HG03135 (cell line): Measurements from ENCODE around the gene KLHDC4.
"Not testable (repeated sequence)": the region's sequence is repeated elsewhere in the genome, so short reads cannot be mapped to it uniquely, and the experiment has no call there.

Source experiments
- ATAC-seq: cut with Tn5 transposase; IDR thresholded peaks from one replicate; pipeline ENCODE4 v1.9.1; 2021; ENCODE audit warnings: mild to moderate bottlenecking, moderate library complexity; ENCODE audit not compliant: unreplicated experiment

Gene KLHDC4

GRCh38 chr16:87788730-87789436 is 23.1 kb upstream of the KLHDC4 start:
- not testable (repeated sequence) for ATAC-seq

- not testable (repeated sequence) for ATAC-seq
Observed at GRCh38 chr16:87787451-87788091, 21.8 kb upstream of the KLHDC4 start.

- no peak for ATAC-seq
Observed at GRCh38 chr16:87784812-87785211, 19.0 kb upstream of the KLHDC4 start.

GRCh38 chr16:87782033-87782432 is 16.2 kb upstream of the KLHDC4 start:
- no peak for ATAC-seq

GRCh38 chr16:87780385-87780989 is 14.7 kb upstream of the KLHDC4 start:
- no peak for ATAC-seq

- ATAC-seq = peak; percentile 46
Observed at GRCh38 chr16:87778830-87779579, 13.2 kb upstream of the KLHDC4 start.

- ATAC-seq = no peak
Observed at GRCh38 chr16:87778476-87778829, 12.7 kb upstream of the KLHDC4 start.

- not testable (repeated sequence) for ATAC-seq
Observed at GRCh38 chr16:87773836-87774235, 8.1 kb upstream of the KLHDC4 start.

GRCh38 chr16:87767456-87767855 is 1.7 kb upstream of the KLHDC4 start:
- not testable (repeated sequence) for ATAC-seq

GRCh38 chr16:87766485-87766797 is 655 bp upstream of the KLHDC4 start:
- ATAC-seq = no peak

GRCh38 chr16:87765473-87765775 is 362 bp downstream of the KLHDC4 start:
- ATAC-seq = peak; percentile 37

GRCh38 chr16:87764600-87765472 is 950 bp downstream of the KLHDC4 start:
- ATAC-seq = no peak

GRCh38 chr16:87762620-87763019 is 3.2 kb downstream of the KLHDC4 start:
- no peak for ATAC-seq

- no peak for ATAC-seq
Observed at GRCh38 chr16:87762071-87762571, 3.7 kb downstream of the KLHDC4 start.

- no peak for ATAC-seq
Observed at GRCh38 chr16:87761060-87761459, 4.7 kb downstream of the KLHDC4 start.

GRCh38 chr16:87757841-87758426 is 7.9 kb downstream of the KLHDC4 start:
- no peak for ATAC-seq

- ATAC-seq = no peak
Observed at GRCh38 chr16:87754535-87754934, 11.3 kb downstream of the KLHDC4 start.

- ATAC-seq = no peak
Observed at GRCh38 chr16:87747626-87748414, 18.0 kb downstream of the KLHDC4 start.

- ATAC-seq = no peak
Observed at GRCh38 chr16:87746178-87746577, 19.6 kb downstream of the KLHDC4 start.
